HG02571 (cell line): Measurements from ENCODE around the gene THOP1.

Experiments used
- ATAC-seq: cut with Tn5 transposase; IDR thresholded peaks from one replicate; pipeline ENCODE4 v1.9.1; 2021; ENCODE audit warnings: mild to moderate bottlenecking, moderate library complexity; ENCODE audit not compliant: unreplicated experiment

Gene THOP1

GRCh38 chr19:2850256-2850925 lies 65.1 kb downstream of the THOP1 start:
- ATAC-seq, result no peak

- ATAC-seq, result no peak
These were observed 67.3 kb downstream of the THOP1 start for GRCh38 chr19:2852598-2852997.

- ATAC-seq, result no peak
These were observed 67.8 kb downstream of the THOP1 start for GRCh38 chr19:2853015-2853606.

- no peak for ATAC-seq
These were observed 69.5 kb downstream of the THOP1 start for GRCh38 chr19:2854849-2855248.

GRCh38 chr19:2856457-2857050 lies 71.3 kb downstream of the THOP1 start:
- ATAC-seq, result no peak

- no peak for ATAC-seq
These were observed 73.6 kb downstream of the THOP1 start for GRCh38 chr19:2858864-2859263.

- no peak for ATAC-seq
These were observed 78.5 kb downstream of the THOP1 start for GRCh38 chr19:2863816-2864215.
